ENCODE results near the gene SIMC1.

Gene SIMC1

DNA sequence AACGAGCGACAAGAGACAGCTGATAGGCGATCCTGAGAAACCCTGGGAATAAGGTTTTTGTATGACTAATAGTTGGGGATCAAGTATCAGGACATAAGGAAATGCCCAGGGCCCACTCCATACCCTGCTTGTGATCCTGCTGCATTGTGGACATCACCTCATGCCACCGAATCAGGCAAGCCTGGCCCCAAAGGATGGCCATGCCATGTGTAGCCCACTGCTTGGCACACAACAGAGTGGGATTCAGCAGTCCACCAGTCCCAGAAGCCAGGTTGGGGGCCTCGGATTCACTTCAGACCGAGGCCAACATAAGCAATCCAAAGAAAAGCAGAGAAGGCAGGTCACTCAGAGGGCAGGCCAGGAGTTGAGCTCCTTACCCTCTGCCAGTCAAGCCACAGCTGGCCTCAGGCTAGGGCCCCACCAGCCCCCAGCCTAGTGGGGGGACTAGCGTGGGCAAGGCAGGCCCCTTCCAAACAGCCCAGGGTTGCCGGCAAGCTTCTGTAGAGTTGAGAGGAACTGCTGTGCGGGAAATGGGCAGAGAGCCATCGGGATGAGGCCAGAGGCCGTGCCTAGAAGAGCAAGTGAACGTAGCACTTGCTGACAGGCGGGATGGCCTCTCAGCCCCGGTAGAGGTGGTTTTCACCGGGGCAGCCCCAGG, 145.2 kb downstream of the SIMC1 start:
- no peak for DNase-seq (ENCODE audit: low spot score)
- TF ChIP-seq, protein P1, sequence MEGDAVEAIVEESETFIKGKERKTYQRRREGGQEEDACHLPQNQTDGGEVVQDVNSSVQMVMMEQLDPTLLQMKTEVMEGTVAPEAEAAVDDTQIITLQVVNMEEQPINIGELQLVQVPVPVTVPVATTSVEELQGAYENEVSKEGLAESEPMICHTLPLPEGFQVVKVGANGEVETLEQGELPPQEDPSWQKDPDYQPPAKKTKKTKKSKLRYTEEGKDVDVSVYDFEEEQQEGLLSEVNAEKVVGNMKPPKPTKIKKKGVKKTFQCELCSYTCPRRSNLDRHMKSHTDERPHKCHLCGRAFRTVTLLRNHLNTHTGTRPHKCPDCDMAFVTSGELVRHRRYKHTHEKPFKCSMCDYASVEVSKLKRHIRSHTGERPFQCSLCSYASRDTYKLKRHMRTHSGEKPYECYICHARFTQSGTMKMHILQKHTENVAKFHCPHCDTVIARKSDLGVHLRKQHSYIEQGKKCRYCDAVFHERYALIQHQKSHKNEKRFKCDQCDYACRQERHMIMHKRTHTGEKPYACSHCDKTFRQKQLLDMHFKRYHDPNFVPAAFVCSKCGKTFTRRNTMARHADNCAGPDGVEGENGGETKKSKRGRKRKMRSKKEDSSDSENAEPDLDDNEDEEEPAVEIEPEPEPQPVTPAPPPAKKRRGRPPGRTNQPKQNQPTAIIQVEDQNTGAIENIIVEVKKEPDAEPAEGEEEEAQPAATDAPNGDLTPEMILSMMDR (IDR thresholded peaks at IDR 0.05; ENCODE audit: extremely low read depth, insufficient read depth, missing control alignments): no peak
- in situ Hi-C loops (cut with MboI; ENCODE audit: low pct_unique_long_range_greater_than_20kb, low sequenced_read_pairs, unreplicated experiment): no loop called here

DNA sequence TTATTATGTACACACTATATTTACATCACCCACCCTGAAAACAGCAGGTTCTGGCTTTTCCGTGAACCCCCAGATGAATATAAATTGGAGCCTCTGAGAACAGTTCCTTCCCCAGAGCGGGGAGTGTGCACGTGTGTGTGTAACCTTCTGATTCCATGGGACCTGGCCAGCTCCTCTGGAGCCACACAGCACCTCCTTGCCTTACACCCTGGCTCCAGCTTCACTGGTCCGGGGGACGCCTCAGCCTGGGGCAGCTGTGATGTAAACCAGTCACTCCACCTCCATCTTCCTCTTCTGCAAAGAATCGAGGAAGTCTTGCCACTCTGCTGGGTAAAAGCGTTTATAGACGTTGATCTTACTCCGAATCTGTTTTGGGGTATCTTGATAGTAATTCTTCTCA, 145.7 kb downstream of the SIMC1 start:
- no peak for DNase-seq (ENCODE audit: low spot score)
- TF ChIP-seq, protein P1 (IDR thresholded peaks at IDR 0.05; ENCODE audit: extremely low read depth, insufficient read depth, missing control alignments): no peak
- in situ Hi-C loops (cut with MboI; ENCODE audit: low pct_unique_long_range_greater_than_20kb, low sequenced_read_pairs, unreplicated experiment): no loop called here

DNA sequence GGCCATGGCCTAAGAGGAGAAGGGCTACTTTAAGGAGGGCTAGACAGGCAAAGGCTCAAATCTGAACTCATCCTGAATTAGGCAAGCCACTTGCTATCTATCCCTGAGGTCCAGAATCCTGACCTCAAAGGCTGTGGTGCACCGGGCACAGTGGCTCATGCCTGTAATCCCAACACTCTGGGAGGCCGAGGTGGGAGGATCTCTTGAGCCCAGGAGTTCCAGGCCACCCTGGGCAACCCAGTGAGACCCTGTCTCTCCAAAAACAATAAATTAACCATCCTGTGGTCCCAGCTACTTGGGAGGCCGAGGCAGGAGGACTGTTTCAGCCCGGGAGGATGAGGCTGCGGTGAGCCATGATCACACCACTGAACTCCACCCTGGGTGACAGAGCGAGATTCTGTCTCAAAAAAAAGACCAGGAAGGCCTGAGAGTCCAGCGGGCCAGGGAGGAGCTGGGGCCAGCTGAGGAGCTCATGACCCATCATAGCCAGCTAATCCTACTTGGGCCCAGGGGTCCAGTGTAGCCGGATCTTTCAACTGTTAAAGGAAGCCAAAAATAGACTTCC, 146.2 kb downstream of the SIMC1 start:
- TF ChIP-seq, protein P1 (IDR thresholded peaks at IDR 0.05; ENCODE audit: extremely low read depth, insufficient read depth, missing control alignments): no peak
- in situ Hi-C loops (cut with MboI; ENCODE audit: low pct_unique_long_range_greater_than_20kb, low sequenced_read_pairs, unreplicated experiment): no loop called here
- DNase-seq (ENCODE audit: low spot score): no peak

DNA sequence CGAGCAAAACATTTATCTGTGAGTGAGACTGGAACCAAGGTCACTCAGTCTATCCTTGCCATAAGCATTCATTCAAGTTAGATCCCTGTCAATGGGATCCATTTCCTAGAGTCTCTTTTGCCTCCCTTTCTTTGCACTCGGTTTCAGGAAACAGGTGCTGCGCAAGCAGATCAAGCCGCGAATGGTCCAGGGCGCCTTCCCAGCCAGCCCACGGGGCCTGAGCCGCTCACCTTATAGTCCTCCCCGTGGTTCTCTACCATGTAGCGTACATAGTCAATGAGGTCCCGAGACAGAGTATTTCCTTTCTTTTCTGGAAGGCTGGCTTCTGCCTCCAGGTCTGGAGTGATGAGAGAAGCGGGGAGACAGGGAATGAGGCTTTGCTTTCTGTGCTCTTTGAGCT, 146.8 kb downstream of the SIMC1 start:
- TF ChIP-seq, protein P1 (IDR thresholded peaks at IDR 0.05; ENCODE audit: extremely low read depth, insufficient read depth, missing control alignments): no peak
- DNase-seq (ENCODE audit: low spot score): no peak
- in situ Hi-C loops (cut with MboI; ENCODE audit: low pct_unique_long_range_greater_than_20kb, low sequenced_read_pairs, unreplicated experiment): no loop called here

DNA sequence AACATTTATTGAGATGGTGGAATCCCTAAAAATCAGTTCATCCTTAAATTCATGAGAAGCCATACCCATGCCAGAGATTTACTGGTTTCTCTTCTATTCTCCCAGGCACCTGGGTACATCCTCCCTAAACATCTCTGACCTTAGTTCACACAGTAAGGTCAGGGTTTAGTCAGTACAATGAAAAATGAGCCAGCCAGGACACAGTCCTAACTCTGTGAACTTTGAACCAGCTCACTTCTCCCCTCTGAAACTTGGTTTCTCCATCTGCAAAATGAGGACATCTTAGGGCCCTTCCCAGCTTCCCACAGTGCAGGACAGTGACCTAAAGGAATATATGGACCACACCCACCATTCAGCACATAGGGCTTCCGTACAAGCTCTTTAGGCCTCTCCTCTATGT, 148.3 kb downstream of the SIMC1 start:
- no peak for DNase-seq (ENCODE audit: low spot score)
- TF ChIP-seq, protein P1 (IDR thresholded peaks at IDR 0.05; ENCODE audit: extremely low read depth, insufficient read depth, missing control alignments): no peak
- in situ Hi-C loops (cut with MboI; ENCODE audit: low pct_unique_long_range_greater_than_20kb, low sequenced_read_pairs, unreplicated experiment): no loop called here

DNA sequence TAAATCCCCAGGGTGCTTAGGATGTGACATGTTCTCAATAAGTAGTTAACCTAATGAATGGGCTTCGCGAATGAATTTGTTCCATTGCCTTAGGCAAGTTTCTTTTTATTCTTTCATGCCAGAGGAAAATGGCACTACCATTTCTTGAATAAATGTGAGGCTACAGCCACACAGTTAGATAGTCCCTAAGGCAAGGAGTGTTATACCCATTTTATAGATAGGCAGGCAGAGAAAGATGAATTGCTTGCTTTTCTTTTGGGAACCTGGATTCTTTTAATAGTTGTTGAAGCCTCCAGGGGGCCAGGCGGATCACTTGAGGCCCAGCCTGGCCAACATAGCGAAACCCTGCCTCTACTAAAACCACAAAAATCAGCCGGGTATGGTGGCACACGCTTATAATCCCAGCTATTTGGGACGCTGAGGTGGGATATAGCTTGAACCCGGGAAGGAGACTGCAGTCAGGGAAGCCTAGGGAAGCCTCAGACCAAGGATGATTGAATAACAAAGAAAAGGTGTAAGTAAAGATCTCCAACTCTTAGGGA, 149.2 kb downstream of the SIMC1 start:
- no peak for DNase-seq (ENCODE audit: low spot score)
- TF ChIP-seq, protein P1 (IDR thresholded peaks at IDR 0.05; ENCODE audit: extremely low read depth, insufficient read depth, missing control alignments): no peak
- in situ Hi-C loops (cut with MboI; ENCODE audit: low pct_unique_long_range_greater_than_20kb, low sequenced_read_pairs, unreplicated experiment): no loop called here

All from GM13977 (cell line).